Fibroblast of skin of scalp (primary cell): ENCODE measurements around the gene TTC28.
"Not testable (repeated sequence)": the region's sequence is repeated elsewhere in the genome, so short reads cannot be mapped to it uniquely, and the experiment has no call there.

ENCODE experiments used
- DNase-seq: peaks from one replicate; pipeline ENCODE4 v3.0.0-alpha.2; 2013

The TTC28 gene

GRCh38 chr22:28674121-28674563 is 5.5 kb downstream of the TTC28 start:
- DNase-seq = peak; percentile 62

GRCh38 chr22:28670756-28671155 is 8.9 kb downstream of the TTC28 start:
- DNase-seq = no peak

- DNase-seq = peak; percentile 70
Measured at GRCh38 chr22:28670161-28670560, 9.5 kb downstream of the TTC28 start.

- no peak for DNase-seq
Measured at GRCh38 chr22:28669387-28669786, 10.3 kb downstream of the TTC28 start.

GRCh38 chr22:28663569-28663942 is 16.1 kb downstream of the TTC28 start:
- DNase-seq = not testable (repeated sequence)

GRCh38 chr22:28658448-28658847 is 21.2 kb downstream of the TTC28 start:
- no peak for DNase-seq

GRCh38 chr22:28656181-28656580 is 23.5 kb downstream of the TTC28 start:
- no peak for DNase-seq

GRCh38 chr22:28650463-28650862 is 29.2 kb downstream of the TTC28 start:
- DNase-seq = no peak

- DNase-seq = no peak
Measured at GRCh38 chr22:28648792-28649191, 30.8 kb downstream of the TTC28 start.

- peak; percentile 39 for DNase-seq
Measured at GRCh38 chr22:28647216-28647615, 32.4 kb downstream of the TTC28 start.

- no peak for DNase-seq
Measured at GRCh38 chr22:28639321-28639720, 40.3 kb downstream of the TTC28 start.

GRCh38 chr22:28637225-28637624 is 42.4 kb downstream of the TTC28 start:
- no peak for DNase-seq

- no peak for DNase-seq
Measured at GRCh38 chr22:28630177-28630574, 49.5 kb downstream of the TTC28 start.

- peak; percentile 8 for DNase-seq
Measured at GRCh38 chr22:28629420-28630176, 50.0 kb downstream of the TTC28 start.

GRCh38 chr22:28628766-28629165 is 50.9 kb downstream of the TTC28 start:
- no peak for DNase-seq

- no peak for DNase-seq
Measured at GRCh38 chr22:28627791-28628190, 51.8 kb downstream of the TTC28 start.

- DNase-seq = no peak
Measured at GRCh38 chr22:28620244-28620922, 59.3 kb downstream of the TTC28 start.

- no peak for DNase-seq
Measured at GRCh38 chr22:28619236-28619635, 60.4 kb downstream of the TTC28 start.

GRCh38 chr22:28615423-28615822 is 64.2 kb downstream of the TTC28 start:
- DNase-seq = not testable (repeated sequence)

GRCh38 chr22:28609921-28610320 is 69.7 kb downstream of the TTC28 start:
- DNase-seq = no peak

- no peak for DNase-seq
Measured at GRCh38 chr22:28608546-28608945, 71.1 kb downstream of the TTC28 start.

- DNase-seq = no peak
Measured at GRCh38 chr22:28607795-28608194, 71.8 kb downstream of the TTC28 start.

GRCh38 chr22:28604966-28605761 is 74.5 kb downstream of the TTC28 start:
- DNase-seq = no peak
